ENCODE results near the gene MCM8. TPM values are rescaled to one million over a fixed set of nuclear protein-coding genes. Genes with fewer than 3 reads are reported as not detected.

MCM8 gene
- total and polyA plus RNA-seq, 2 donors (not counting 1 experiment from before 2014, with no cell fraction given): 4.4 to 13.8 TPM

DNA sequence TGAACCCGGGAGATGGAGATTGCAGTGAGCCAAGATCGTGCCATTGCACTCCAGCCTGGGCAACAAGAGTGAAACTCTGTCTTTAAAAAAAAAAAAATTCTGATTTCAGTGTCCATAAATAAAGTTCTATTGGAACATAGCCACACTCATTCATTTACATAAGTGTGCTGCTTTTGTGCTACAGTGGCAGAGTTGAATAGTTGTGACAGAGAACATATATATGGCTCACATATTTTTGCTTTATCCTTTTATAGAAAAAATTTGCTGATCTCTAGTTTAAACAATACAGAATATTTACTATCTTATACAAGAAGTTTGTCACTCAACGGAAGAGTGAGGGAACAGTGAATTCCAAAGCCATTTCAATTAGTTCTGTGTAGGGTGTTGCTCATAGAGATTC is 18.0 kb downstream of the MCM8 start:
- Mint-ChIP-seq H3K4me1 (no peaks in the 10 kb centered on the region), H3K9me3 (ENCODE audit: insufficient read depth) (no peaks in the 10 kb centered on the region), H3K27me3 (no peaks in the 10 kb centered on the region), H3K4me3 (no peak overlapping the region), H3K27ac (no peak overlapping the region)
- H3K27ac ChIP-seq (ENCODE audit: low read length in 2 of 2): no peak overlapping the region
- H3K4me3 ChIP-seq (ENCODE audit: control extremely low read depth in 1 of 5, extremely low read depth in 1 of 5, insufficient read depth in 1 of 5, low read depth in 2 of 5, low read length in 4 of 5): no peak overlapping the region
- H3K9ac ChIP-seq (ENCODE audit: low read length): no peak overlapping the region
- no peaks in the 10 kb centered on the region for H3K27me3 ChIP-seq (replicated peaks in 1 of 4; ENCODE audit: control extremely low read depth in 1 of 4, control insufficient read depth in 3 of 4, insufficient read depth in 4 of 4, low read length in 3 of 4)
- H3K4me1 ChIP-seq (ENCODE audit: control insufficient read depth in 2 of 2, insufficient read depth in 2 of 2, low read length in 2 of 2): no peaks in the 10 kb centered on the region
- H3K79me2 ChIP-seq (ENCODE audit: control insufficient read depth, insufficient read depth, low read length): no peaks in the 10 kb centered on the region
- H3K9me3 ChIP-seq (ENCODE audit: control extremely low read depth in 1 of 3, control insufficient read depth in 2 of 3, insufficient read depth in 1 of 3, low read length in 2 of 3): no peaks in the 10 kb centered on the region
- TF ChIP-seq EZH2 (IDR thresholded peaks at IDR 0.05; ENCODE audit: borderline replicate concordance, insufficient read depth, low read depth, low read length, poor library complexity, severe bottlenecking) (no peak), CTCF (IDR thresholded peaks at IDR 0.05) (no peak)
- no peak overlapping the region for H2AFZ ChIP-seq (ENCODE audit: insufficient read depth, low read depth, low read length, poor library complexity, severe bottlenecking)
- no peaks in the 10 kb centered on the region for H4K20me1 ChIP-seq (ENCODE audit: control insufficient read depth, insufficient read depth, low read length, poor library complexity, severe bottlenecking)
- DNase-seq (no peak), ATAC-seq (ENCODE audit: low read depth) (no peak)
- intact Hi-C loops (cut with micrococcal nuclease): no loop called here
- peaks cover 10 to 21% of the 10 kb centered on the region in 2 experiments for H3K36me3 ChIP-seq (replicated peaks in 1 of 2; ENCODE audit: control extremely low read depth in 1 of 2, control insufficient read depth in 1 of 2, extremely low read depth in 1 of 2, insufficient read depth in 2 of 2, low read length in 1 of 2)
- ChIA-PET POLR2A (no interaction called here), CTCF (no interaction called here)
- no peak overlapping the region for H3K4me2 ChIP-seq (replicated peaks; ENCODE audit: low read depth, low read length, poor library complexity, severe bottlenecking)
- WGBS (ENCODE audit: insufficient coverage): no CpG with 5 or more reads among the region's 3 CpGs

DNA sequence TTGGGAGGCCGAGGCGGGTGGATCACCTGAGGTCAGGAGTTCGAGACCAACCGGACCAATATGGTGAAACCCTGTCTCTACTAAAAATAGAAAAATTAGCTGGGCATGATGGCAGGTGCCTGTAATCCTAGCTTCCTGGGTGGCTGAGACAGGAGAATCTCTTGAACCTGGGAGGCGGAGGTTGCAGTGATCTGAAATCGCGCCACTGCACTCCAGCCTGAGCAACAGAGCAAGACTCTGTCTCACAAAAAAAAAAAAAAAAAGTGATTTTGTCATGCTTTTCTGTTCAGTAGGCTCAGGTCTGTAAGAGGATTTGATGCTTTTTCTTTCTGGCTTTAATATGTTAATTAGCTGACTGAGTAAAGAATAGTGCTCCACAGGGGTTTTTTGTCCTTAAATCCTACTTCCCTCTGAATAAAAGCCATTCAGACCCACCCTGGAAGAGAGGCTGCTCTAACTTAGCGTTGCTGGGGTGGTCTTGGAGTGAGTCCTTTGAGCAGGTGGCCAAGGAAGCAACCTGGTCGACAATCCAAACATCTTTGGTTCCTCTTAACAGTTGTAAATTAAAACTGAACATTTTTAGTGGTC is 19.0 kb downstream of the MCM8 start:
- Histone ChIP-seq H2AFZ (ENCODE audit: insufficient read depth, low read depth, low read length, poor library complexity, severe bottlenecking) (no peak overlapping the region), H3K4me1 (ENCODE audit: control insufficient read depth in 2 of 2, insufficient read depth in 2 of 2, low read length in 2 of 2) (no peaks in the 10 kb centered on the region), H3K27ac (ENCODE audit: low read length in 2 of 2) (no peak overlapping the region), H3K79me2 (ENCODE audit: control insufficient read depth, insufficient read depth, low read length) (no peaks in the 10 kb centered on the region), H3K9ac (ENCODE audit: low read length) (no peak overlapping the region), H3K4me3 (ENCODE audit: control extremely low read depth in 1 of 5, extremely low read depth in 1 of 5, insufficient read depth in 1 of 5, low read depth in 2 of 5, low read length in 4 of 5) (no peak overlapping the region), H4K20me1 (ENCODE audit: control insufficient read depth, insufficient read depth, low read length, poor library complexity, severe bottlenecking) (no peaks in the 10 kb centered on the region), H3K4me2 (replicated peaks; ENCODE audit: low read depth, low read length, poor library complexity, severe bottlenecking) (no peak overlapping the region), H3K36me3 (replicated peaks in 1 of 2; ENCODE audit: control extremely low read depth in 1 of 2, control insufficient read depth in 1 of 2, extremely low read depth in 1 of 2, insufficient read depth in 2 of 2, low read length in 1 of 2) (peaks cover 10 to 19% of the 10 kb centered on the region in 2 experiments), H3K9me3 (ENCODE audit: control extremely low read depth in 1 of 3, control insufficient read depth in 2 of 3, insufficient read depth in 1 of 3, low read length in 2 of 3) (no peaks in the 10 kb centered on the region), H3K27me3 (replicated peaks in 1 of 4; ENCODE audit: control extremely low read depth in 1 of 4, control insufficient read depth in 3 of 4, insufficient read depth in 4 of 4, low read length in 3 of 4) (no peaks in the 10 kb centered on the region)
- intact Hi-C loops (cut with micrococcal nuclease): no loop called here
- WGBS (ENCODE audit: insufficient coverage): 100% methylated on average over 5 of the region's 9 CpGs
- DNase-seq (no peak), ATAC-seq (ENCODE audit: low read depth) (no peak)
- CTCF ChIA-PET: no interaction called here
- POLR2A ChIA-PET: no interaction called here
- no peaks in the 10 kb centered on the region for H3K27me3 Mint-ChIP-seq
- no peak overlapping the region for H3K4me3 Mint-ChIP-seq
- H3K9me3 Mint-ChIP-seq (ENCODE audit: insufficient read depth): no peaks in the 10 kb centered on the region
- no peaks in the 10 kb centered on the region for H3K4me1 Mint-ChIP-seq
- no peak for TF ChIP-seq EZH2 (IDR thresholded peaks at IDR 0.05; ENCODE audit: borderline replicate concordance, insufficient read depth, low read depth, low read length, poor library complexity, severe bottlenecking)
- TF ChIP-seq CTCF (IDR thresholded peaks at IDR 0.05): no peak
- H3K27ac Mint-ChIP-seq: no peak overlapping the region
